ENCODE results near the gene PDE8A.

- TF ChIP-seq CTCF (IDR thresholded peaks at IDR 0.05; ENCODE audit: low read length) (no peak), EZH2phosphoT487 (IDR thresholded peaks at IDR 0.05; ENCODE audit: low read length) (no peak)
These were observed 118.7 kb downstream of the PDE8A start for GRCh38 chr15:85100186-85100937.
